H1 (cell line): Measurements from ENCODE around the gene CCDC83. TPM values are rescaled to one million over a fixed set of nuclear protein-coding genes. Genes with fewer than 3 reads are reported as not detected.
"Not testable (repeated sequence)": the region's sequence is repeated elsewhere in the genome, so short reads cannot be mapped to it uniquely, and the experiment has no call there.

Source experiments
- CTCF ChIA-PET: fragments of 300-600 bp; sonication (Branson Sonifier 250); formaldehyde crosslinking; loops from one replicate; lab custom pipeline; 2021; ENCODE audit not compliant: partially characterized antibody; lab: Charles Lee
- POLR2A ChIA-PET: fragments of 300-600 bp; sonication (Branson Sonifier 250); formaldehyde crosslinking; loops from one replicate; lab custom pipeline; 2021; ENCODE audit warnings: inconsistent platforms; ENCODE audit not compliant: partially characterized antibody; lab: Charles Lee
- DNase-seq, 2 experiments: peaks; one replicate each; pipeline versions ENCODE4 v3.0.0 to v3.0.0-alpha.2; 2010 to 2022; ENCODE audit warnings: low spot score in 2 of 2, low read depth in 1 of 2, mixed read lengths in 1 of 2
- FAIRE-seq: peaks from 2 replicates; lab custom pipeline; 2011; peaks lifted over from hg19 to GRCh38; lab: Jason Lieb, UNC
- H2AFZ ChIP-seq: 2 replicates; pipeline ENCODE4 v1.8.1; 2012; ENCODE audit warnings: low read length, inconsistent platforms
- H2AK5ac ChIP-seq: 2 replicates; pipeline ENCODE4 v1.6.1; 2013; ENCODE audit warnings: low read depth, low read length
- H2BK120ac ChIP-seq: replicated peaks from 2 replicates; pipeline ENCODE3; 2013; ENCODE audit warnings: low read depth, low read length, inconsistent platforms
- H2BK12ac ChIP-seq: 2 replicates; pipeline ENCODE4 v1.6.1; 2013; ENCODE audit warnings: low read depth, low read length
- H2BK15ac ChIP-seq: 2 replicates; pipeline ENCODE4 v1.6.1; 2013; ENCODE audit warnings: low read length
- H2BK20ac ChIP-seq: 2 replicates; pipeline ENCODE4 v1.6.1; 2013; ENCODE audit warnings: low read length
- H2BK5ac ChIP-seq: 2 replicates; pipeline ENCODE4 v1.6.1; 2013; ENCODE audit warnings: low read depth, low read length
- H3K14ac ChIP-seq: 2 replicates; pipeline ENCODE4 v1.6.1; 2013; ENCODE audit warnings: inconsistent platforms; ENCODE audit not compliant: insufficient read length
- H3K18ac ChIP-seq: 2 replicates; pipeline ENCODE4 v1.6.1; 2013; ENCODE audit warnings: low read length; ENCODE audit errors: extremely low read depth
- H3K23ac ChIP-seq: 2 replicates; pipeline ENCODE4 v1.6.1; 2013; ENCODE audit warnings: inconsistent platforms; ENCODE audit not compliant: insufficient read length
- H3K23me2 ChIP-seq: 2 replicates; pipeline ENCODE4 v1.6.1; 2013; ENCODE audit warnings: low read depth, low read length
- H3K27ac ChIP-seq: 2 replicates; pipeline ENCODE4 v1.6.1; 2011; ENCODE audit warnings: low read depth, low read length, inconsistent platforms
- H3K27me3 ChIP-seq, 4 experiments: replicated peaks in 1 of 4; 1 replicate in 1 of 4; 2 replicates in 3 of 4; pipeline versions ENCODE4 v1.6.1 to v1.8.1; 2011 to 2013; ENCODE audit warnings: low read length in 3 of 4, mild to moderate bottlenecking in 3 of 4, inconsistent platforms in 2 of 4, mixed read lengths in 2 of 4, moderate library complexity in 1 of 4; ENCODE audit not compliant: control insufficient read depth in 3 of 4, insufficient read depth in 3 of 4; ENCODE audit errors: extremely low read depth in 1 of 4
- H3K36me3 ChIP-seq, 4 experiments: 2 replicates each; pipeline versions ENCODE4 v1.6.1 to v1.8.1; 2011 to 2013; ENCODE audit warnings: mild to moderate bottlenecking in 4 of 4, low read length in 3 of 4, moderate library complexity in 2 of 4, control low read depth in 1 of 4, inconsistent platforms in 1 of 4; ENCODE audit not compliant: insufficient read depth in 4 of 4, control insufficient read depth in 2 of 4
- H3K4ac ChIP-seq: replicated peaks from 2 replicates; pipeline ENCODE3; 2013; ENCODE audit warnings: low read length, low read depth, mixed read lengths, inconsistent platforms; ENCODE audit not compliant: insufficient read length
- H3K4me1 ChIP-seq, 4 experiments: replicated peaks in 1 of 4; 1 replicate in 1 of 4; 2 replicates in 3 of 4; pipeline versions ENCODE4 v1.6.1 to v1.8.1; 2011 to 2013; ENCODE audit warnings: low read length in 3 of 4, inconsistent platforms in 2 of 4, mixed read lengths in 1 of 4; ENCODE audit not compliant: insufficient read depth in 4 of 4, control insufficient read depth in 3 of 4
- H3K4me2 ChIP-seq, 2 experiments: 2 replicates each; pipeline versions ENCODE4 v1.6.1 to v1.8.1; 2011 to 2013; ENCODE audit warnings: low read depth in 2 of 2, low read length in 2 of 2, control low read depth in 1 of 2, inconsistent platforms in 1 of 2, mild to moderate bottlenecking in 1 of 2; ENCODE audit not compliant: insufficient read depth in 1 of 2
- H3K4me3 ChIP-seq, 4 experiments: fragments of 200-600, 300-600 bp in 1 of 4; sonication (generic), shearing (Covaris generic), sonication (Bioruptor Twin) in 1 of 4; 2 replicates each; pipeline versions ENCODE4 v1.5.1 to v1.8.1; 2011 to 2016; ENCODE audit warnings: low read length in 4 of 4, low read depth in 3 of 4, control low read depth in 2 of 4, inconsistent platforms in 2 of 4, mild to moderate bottlenecking in 2 of 4, mixed read lengths in 1 of 4, moderate library complexity in 1 of 4; ENCODE audit not compliant: insufficient read depth in 2 of 4; ENCODE audit errors: extremely low read depth in 1 of 4
- H3K56ac ChIP-seq: replicated peaks from 2 replicates; pipeline ENCODE3; 2013; ENCODE audit warnings: low read depth, mild to moderate bottlenecking, mixed read lengths, low read length, inconsistent platforms; ENCODE audit not compliant: insufficient read length
- H3K79me1 ChIP-seq: 2 replicates; pipeline ENCODE4 v1.6.1; 2013; ENCODE audit warnings: low read depth, low read length, control low read depth
- H3K79me2 ChIP-seq, 2 experiments: 2 replicates each; pipeline versions ENCODE4 v1.6.1 to v1.8.1; 2012 to 2013; ENCODE audit warnings: low read length in 2 of 2, mild to moderate bottlenecking in 2 of 2, inconsistent platforms in 1 of 2; ENCODE audit not compliant: insufficient read depth in 2 of 2, control insufficient read depth in 1 of 2
- H3K9ac ChIP-seq, 4 experiments: replicated peaks in 1 of 4; 1 replicate in 1 of 4; 2 replicates in 3 of 4; pipeline versions ENCODE4 v1.6.1 to v1.8.1; 2011 to 2013; ENCODE audit warnings: low read depth in 3 of 4, low read length in 3 of 4, control low read depth in 2 of 4, mild to moderate bottlenecking in 2 of 4, moderate library complexity in 2 of 4, inconsistent platforms in 1 of 4; ENCODE audit errors: extremely low read depth in 1 of 4
- H3K9me3 ChIP-seq, 2 experiments: 2 replicates each; pipeline versions ENCODE4 v1.6.1 to v1.8.1; 2012 to 2013; ENCODE audit warnings: mild to moderate bottlenecking in 2 of 2, moderate library complexity in 2 of 2, control low read depth in 1 of 2, inconsistent platforms in 1 of 2, low read depth in 1 of 2, low read length in 1 of 2, mixed read lengths in 1 of 2; ENCODE audit not compliant: insufficient read depth in 2 of 2
- H4K20me1 ChIP-seq, 2 experiments: replicated peaks in 1 of 2; 2 replicates each; pipeline versions ENCODE3 to v1.8.1; 2011 to 2013; ENCODE audit warnings: inconsistent platforms in 2 of 2, low read length in 2 of 2, mild to moderate bottlenecking in 1 of 2; ENCODE audit not compliant: insufficient read depth in 2 of 2, control insufficient read depth in 1 of 2
- H4K5ac ChIP-seq: 2 replicates; pipeline ENCODE4 v1.6.1; 2013; ENCODE audit warnings: low read length, low read depth, mixed read lengths, inconsistent platforms; ENCODE audit not compliant: insufficient read length
- H4K8ac ChIP-seq: 2 replicates; pipeline ENCODE4 v1.8.0; 2013; ENCODE audit warnings: mild to moderate bottlenecking, moderate library complexity, low read length, inconsistent platforms; ENCODE audit not compliant: insufficient read depth; ENCODE audit errors: extremely low read depth
- H4K91ac ChIP-seq: replicated peaks from 2 replicates; pipeline ENCODE3; 2013; ENCODE audit warnings: low read length, mixed read lengths, inconsistent platforms; ENCODE audit not compliant: insufficient read length
- polyA plus RNA-seq, 7 experiments: library from polyadenylated mRNA; depleted of rRNA in 3 of 7; stranded (reverse) in 5 of 7; unstranded in 2 of 7; fragments of >200 nt in 5 of 7; fragments of 200-250 nt in 2 of 7; gene quantifications; 1 replicate in 5 of 7; 2 replicates in 1 of 7; 4 replicates in 1 of 7; pipeline versions ENCODE4 v1.2.1 to v1.2.3, GENCODE V29; 2011 to 2013; ENCODE audit warnings: missing spikeins in 2 of 7, mixed read lengths in 2 of 7
- total RNA-seq: library from RNA; stranded (reverse); fragmentation: NEBNext Ultra II Directional; extraction: Animal tissue kit (Norgen Biotek cat#: 25700); gene quantifications from 2 replicates; pipeline ENCODE4 v1.2.1, GENCODE V29; 2021

CCDC83 gene
- total and polyA plus RNA-seq, 2 of the 8 experiments (the other 6 are each of a cell fraction or from before 2014, with no cell fraction given): not detected

DNA sequence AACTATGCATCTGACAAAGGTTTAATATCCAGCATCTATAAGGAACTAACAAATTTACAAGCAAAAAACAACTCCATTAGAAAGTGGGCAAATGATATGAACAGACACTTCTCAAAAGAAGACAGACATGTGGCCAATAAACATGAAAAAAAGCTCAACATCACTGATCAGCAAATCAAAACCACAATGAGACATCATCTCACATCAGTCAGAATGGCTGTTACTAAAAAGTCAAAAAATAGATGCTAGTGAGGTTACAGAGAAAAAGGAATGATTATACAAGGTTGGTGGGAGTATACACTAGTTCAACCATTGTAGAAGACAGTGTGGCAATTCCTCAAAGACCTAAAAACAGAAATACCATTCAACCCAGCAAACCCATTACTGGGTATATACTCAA is 14.3 kb upstream of the CCDC83 start:
- H3K79me2 ChIP-seq, H2BK12ac ChIP-seq, H3K27ac ChIP-seq, H3K9ac ChIP-seq, H2BK120ac ChIP-seq, H3K4me3 ChIP-seq, H3K36me3 ChIP-seq, DNase-seq, FAIRE-seq, H3K14ac ChIP-seq, H3K9me3 ChIP-seq, H2AK5ac ChIP-seq, H3K27me3 ChIP-seq, H3K23ac ChIP-seq, H4K91ac ChIP-seq, H3K4me1 ChIP-seq, H3K4me2 ChIP-seq, H3K56ac ChIP-seq, H2BK20ac ChIP-seq, H2BK5ac ChIP-seq, H3K18ac ChIP-seq, H2BK15ac ChIP-seq, H3K79me1 ChIP-seq, H4K8ac ChIP-seq, H3K23me2 ChIP-seq, H4K20me1 ChIP-seq, H3K4ac ChIP-seq, H4K5ac ChIP-seq, H2AFZ ChIP-seq: not testable (repeated sequence)
- ChIA-PET CTCF (interaction anchor here (1.3 kb wide), 1 partner anchor 14 kb away, joined by 4 read pairs; no protein-coding TSS in a partner anchor), POLR2A (interaction anchor here (1.2 kb wide), 1 partner anchor 214 kb away, joined by 3 read pairs; the partner anchor contains the start of gene DLG2)
